Tibial nerve (tissue), 4 donors: Measurements from ENCODE around the gene OR1A1. TPM values are rescaled to one million over a fixed set of nuclear protein-coding genes. Genes with fewer than 3 reads are reported as not detected.

Source experiments
- DNase-seq, 2 donors: peaks; one replicate each; pipeline ENCODE4 v3.0.0-alpha.2; 2019; ENCODE audit warnings: low spot score in 2 of 2
- H3K27ac ChIP-seq, 4 donors: fragments of 200-600 bp; sonication (generic) in 3 of 4; one replicate each; pipeline ENCODE4 v1.5.1; 2017 to 2019; ENCODE audit warnings: mild to moderate bottlenecking in 1 of 4
- H3K27me3 ChIP-seq, 2 donors: fragments of 200-600 bp; sonication (generic) in 1 of 2; one replicate each; pipeline versions ENCODE4 v1.5.1 to v1.6.0; 2017 to 2019
- H3K36me3 ChIP-seq, 3 donors: fragments of 200-600 bp; sonication (generic); one replicate each; pipeline ENCODE4 v1.5.1; 2018 to 2019
- H3K4me1 ChIP-seq, 4 donors: fragments of 200-600 bp; sonication (generic) in 3 of 4; one replicate each; pipeline ENCODE4 v1.5.1; 2017 to 2019
- H3K4me3 ChIP-seq, 4 donors: fragments of 200-600 bp; sonication (generic) in 3 of 4; one replicate each; pipeline ENCODE4 v1.5.1; 2017 to 2019; ENCODE audit warnings: mild to moderate bottlenecking in 1 of 4, moderate library complexity in 1 of 4
- H3K9me3 ChIP-seq, 4 donors: fragments of 200-600 bp; sonication (generic) in 3 of 4; one replicate each; pipeline ENCODE4 v1.5.1; 2017 to 2019
- CTCF ChIP-seq, 5 experiments: fragments of 200-600 bp in 3 of 5; fragments of 450-650 bp in 2 of 5; sonication (generic) in 3 of 5; IDR thresholded peaks; one replicate each; pipeline ENCODE4 v1.5.1; 2016 to 2019; ENCODE audit warnings: antibody characterized with exemption in 5 of 5, mild to moderate bottlenecking in 3 of 5, moderate library complexity in 2 of 5
- EP300 ChIP-seq, 2 donors: sonication (generic); formaldehyde crosslinking; IDR thresholded peaks; one replicate each; pipeline ENCODE4 v1.6.1; 2017; ENCODE audit warnings: antibody characterized with exemption in 2 of 2, mild to moderate bottlenecking in 1 of 2
- POLR2A ChIP-seq, 2 donors: fragments of 450-650 bp; IDR thresholded peaks; one replicate each; pipeline ENCODE4 v1.6.1; 2017; ENCODE audit warnings: antibody characterized with exemption in 2 of 2, mild to moderate bottlenecking in 2 of 2, moderate library complexity in 2 of 2
- WGBS, 2 donors: methylation state at CpG; one replicate each; pipeline ENCODE4 v1.1.5; 2018; 5-methylcytosine and 5-hydroxymethylcytosine counted together
- total RNA-seq, 4 donors: library from RNA; depleted of rRNA; stranded (reverse); fragments of >200 nt; gene quantifications; one replicate each; pipeline ENCODE4 v1.1.0, GENCODE V29; 2016

Gene OR1A1
- not detected for total RNA-seq

- Histone ChIP-seq H3K4me1 (no peaks in the 10 kb centered on the region), H3K27ac (no peak within 1 kb of the TSS), H3K4me3 (no peak within 1 kb of the TSS), H3K9me3 (peaks cover 0 to 1% (median under 1%) of the 10 kb centered on the region in 4 donors), H3K36me3 (no peaks in the 10 kb centered on the region), H3K27me3 (no peaks in the 10 kb centered on the region)
- 72 to 77% methylated on average over 7 of the region's 7 CpGs for WGBS, 2 donors
- TF ChIP-seq CTCF (IDR thresholded peaks at IDR 0.05) (no peak), EP300 (IDR thresholded peaks at IDR 0.05) (no peak), POLR2A (IDR thresholded peaks at IDR 0.05) (no peak)
- no peak for DNase-seq
Measured at GRCh38 chr17:3207367-3207766, at the start of gene OR1A1. Gene OR1A1 (plus strand): TSS chr17:3207667. CDS start chr17:3215621, 7,954 bp downstream.

- Histone ChIP-seq H3K9me3 (peaks cover 0 to 17% (median 0%) of the 10 kb centered on the region in 4 donors), H3K27ac (no peak overlapping the region), H3K4me3 (no peak overlapping the region), H3K4me1 (no peaks in the 10 kb centered on the region), H3K27me3 (no peaks in the 10 kb centered on the region), H3K36me3 (no peaks in the 10 kb centered on the region)
- no peak for DNase-seq
- WGBS, 2 donors, result 78 to 85% methylated on average over 5 of the region's 5 CpGs
- TF ChIP-seq EP300 (IDR thresholded peaks at IDR 0.05) (no peak), CTCF (IDR thresholded peaks at IDR 0.05) (no peak), POLR2A (IDR thresholded peaks at IDR 0.05) (no peak)
Measured at GRCh38 chr17:3167574-3167973, 39.9 kb upstream of the OR1A1 start.

GRCh38 chr17:3189961-3190360 lies 17.5 kb upstream of the OR1A1 start:
- Histone ChIP-seq H3K9me3 (no peaks in the 10 kb centered on the region), H3K27ac (no peak overlapping the region), H3K4me1 (no peaks in the 10 kb centered on the region), H3K27me3 (no peaks in the 10 kb centered on the region), H3K36me3 (no peaks in the 10 kb centered on the region), H3K4me3 (no peak overlapping the region)
- DNase-seq, result no peak
- TF ChIP-seq EP300 (IDR thresholded peaks at IDR 0.05) (no peak), CTCF (IDR thresholded peaks at IDR 0.05) (no peak), POLR2A (IDR thresholded peaks at IDR 0.05) (no peak)
- WGBS, 2 donors, result 34 to 39% methylated on average over 4 of the region's 4 CpGs

- Histone ChIP-seq H3K4me3 (no peak within 1 kb of the TSS), H3K27ac (no peak within 1 kb of the TSS), H3K9me3 (peaks cover 0 to 19% (median 2%) of the 10 kb centered on the region in 4 donors), H3K36me3 (no peaks in the 10 kb centered on the region), H3K27me3 (no peaks in the 10 kb centered on the region), H3K4me1 (no peaks in the 10 kb centered on the region)
- WGBS, 2 donors, result 81% methylated on average over 4 of the region's 4 CpGs
- no peak for TF ChIP-seq POLR2A (IDR thresholded peaks at IDR 0.05)
- no peak for TF ChIP-seq EP300 (IDR thresholded peaks at IDR 0.05)
- no peak for TF ChIP-seq CTCF (IDR thresholded peaks at IDR 0.05)
- no peak for DNase-seq
Measured at GRCh38 chr17:3197219-3197618, 10.2 kb upstream of the OR1A1 start, which contains the start of gene OR1A2. Gene OR1A2 (plus strand): TSS chr17:3197519. CDS start chr17:3197519, 0 bp downstream.

GRCh38 chr17:3208484-3208883 lies 1.0 kb downstream of the OR1A1 start:
- no peak for DNase-seq
- H3K36me3 ChIP-seq, result no peaks in the 10 kb centered on the region
- no peak overlapping the region for H3K4me3 ChIP-seq
- no peak overlapping the region for H3K27ac ChIP-seq
- 82 to 90% methylated on average over 6 of the region's 6 CpGs for WGBS, 2 donors
- no peaks in the 10 kb centered on the region for H3K27me3 ChIP-seq
- H3K4me1 ChIP-seq, result no peaks in the 10 kb centered on the region
- H3K9me3 ChIP-seq, result no peaks in the 10 kb centered on the region
- no peak for TF ChIP-seq CTCF (IDR thresholded peaks at IDR 0.05)
